ENCODE results near the gene PNPLA7. TPM values are rescaled to one million over a fixed set of nuclear protein-coding genes. Genes with fewer than 3 reads are reported as not detected.
A peak's percentile ranks its signal among the peaks of the same experiment; 100 is the strongest.

PNPLA7 gene
- total and polyA plus RNA-seq, 2 of the 13 experiments (the other 11 are each of a cell fraction or from before 2014, with no cell fraction given): 0.42 to 1.5 TPM

- TF ChIP-seq E2F2 (CRISPR knock-in tag; IDR thresholded peaks at IDR 0.05; ENCODE audit: borderline replicate concordance): no peak
- no peak for TF ChIP-seq NR1H2 (CRISPR knock-in tag; IDR thresholded peaks at IDR 0.05; ENCODE audit: borderline replicate concordance, low read depth)
- TF ChIP-seq TRIM24 (CRISPR knock-in tag; IDR thresholded peaks at IDR 0.05): no peak
- no peak for TF ChIP-seq PCBP1 (IDR thresholded peaks at IDR 0.05; ENCODE audit: borderline replicate concordance, low read depth, low read length)
- TF ChIP-seq ZMYM3 (CRISPR knock-in tag; IDR thresholded peaks at IDR 0.05): no peak
- no peak for TF ChIP-seq RERE (CRISPR knock-in tag; IDR thresholded peaks at IDR 0.05; ENCODE audit: low read depth)
- TF ChIP-seq POLR2A (IDR thresholded peaks at IDR 0.05; ENCODE audit: insufficient read depth in 1 of 2, low read depth in 2 of 2, low read length in 2 of 2): peak in 1 of 2 experiments; percentile 51; a peak in 1 of 4 replicates
- TF ChIP-seq KLF12 (CRISPR knock-in tag; IDR thresholded peaks at IDR 0.05; ENCODE audit: borderline replicate concordance): 0 out of 2 replicates have a peak, but pooled peaks have one; percentile 41
- TF ChIP-seq ZFY (CRISPR knock-in tag; IDR thresholded peaks at IDR 0.05): peak; percentile 63
- no peak for TF ChIP-seq SMAD1 (CRISPR knock-in tag; IDR thresholded peaks at IDR 0.05; ENCODE audit: borderline replicate concordance, low read depth)
- TF ChIP-seq MXI1 (IDR thresholded peaks at IDR 0.05; ENCODE audit: borderline replicate concordance, low read depth, low read length): peak; percentile 83; the same call in 1 of the 3 replicates
- TF ChIP-seq SNRNP70 (IDR thresholded peaks at IDR 0.05; ENCODE audit: low read depth, low read length): no peak
- no peak for TF ChIP-seq ZNF609 (CRISPR knock-in tag; IDR thresholded peaks at IDR 0.05; ENCODE audit: borderline replicate concordance)
- no peak for TF ChIP-seq KLF6 (CRISPR knock-in tag; IDR thresholded peaks at IDR 0.05)
Observed at GRCh38 chr9:137459152-137459600, 91.0 kb downstream of the PNPLA7 start, which contains the start of gene NSMF (continued).

Measured in HepG2 (cell line).